GM12892 (cell line): ENCODE data around the gene ITPR1.

Experiments used
- DNase-seq: peaks from one replicate; pipeline ENCODE4 v3.0.0; 2011; ENCODE audit not compliant: insufficient read length
- FAIRE-seq: peaks from 2 replicates; lab custom pipeline; 2011; peaks lifted over from hg19 to GRCh38; lab: Jason Lieb, UNC
- POLR2A ChIP-seq: IDR thresholded peaks from 2 replicates; pipeline ENCODE4 v1.6.1; 2011; ENCODE audit warnings: low read depth, low read length, control low read depth
- POLR2AphosphoS5 ChIP-seq: IDR thresholded peaks from 2 replicates; pipeline ENCODE4 v1.6.1; 2011; ENCODE audit warnings: low read depth, low read length, control low read depth
- TAF1 ChIP-seq: IDR thresholded peaks from 2 replicates; pipeline ENCODE4 v1.6.1; 2011; ENCODE audit warnings: low read depth, mild to moderate bottlenecking, control low read depth, low read length, borderline replicate concordance

ITPR1 gene

DNA sequence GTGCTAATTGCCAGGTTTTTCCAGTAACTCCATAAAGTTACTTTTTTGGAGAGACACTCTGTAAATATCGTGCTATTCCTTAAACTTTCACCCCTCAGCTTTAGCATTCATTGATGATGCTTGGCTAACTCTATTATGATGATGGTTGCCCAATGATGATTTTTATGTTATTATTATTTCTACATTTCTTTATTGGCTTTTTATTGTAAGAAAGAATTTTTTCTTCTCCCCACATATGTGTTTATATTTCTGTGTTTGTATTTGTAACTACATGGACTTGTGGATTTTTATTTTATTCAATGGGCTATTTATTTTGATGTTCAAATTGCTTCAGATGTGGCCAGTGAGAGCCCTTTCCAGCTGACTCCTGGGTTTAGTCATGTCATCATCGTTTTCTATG lies 323.6 kb downstream of the ITPR1 start:
- no peak for FAIRE-seq
- DNase-seq = no peak
- no peak for TF ChIP-seq POLR2A
- TF ChIP-seq POLR2AphosphoS5 = no peak
- no peak for TF ChIP-seq TAF1

DNA sequence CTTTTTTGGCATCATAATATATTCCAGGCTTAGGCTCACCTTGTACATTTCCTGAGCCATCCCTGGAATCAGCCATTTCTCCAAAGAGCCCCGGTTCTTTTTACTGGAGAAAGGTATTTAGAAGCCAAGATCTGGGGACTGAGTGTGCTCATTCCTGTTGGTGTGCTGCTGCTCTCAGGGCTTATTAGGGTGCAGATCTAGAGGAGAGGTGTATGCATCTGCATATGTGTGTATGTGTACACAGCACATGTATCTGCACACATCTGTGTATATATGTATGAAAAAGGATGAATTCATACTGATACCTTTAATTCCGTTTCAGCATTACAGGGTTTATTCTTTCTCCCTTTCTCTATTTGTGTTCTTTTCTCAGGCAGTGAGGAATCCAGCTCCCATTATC lies 324.0 kb downstream of the ITPR1 start:
- DNase-seq (no peak), FAIRE-seq (no peak)
- TF ChIP-seq POLR2AphosphoS5 = no peak
- TF ChIP-seq TAF1 = no peak
- TF ChIP-seq POLR2A = no peak

DNA sequence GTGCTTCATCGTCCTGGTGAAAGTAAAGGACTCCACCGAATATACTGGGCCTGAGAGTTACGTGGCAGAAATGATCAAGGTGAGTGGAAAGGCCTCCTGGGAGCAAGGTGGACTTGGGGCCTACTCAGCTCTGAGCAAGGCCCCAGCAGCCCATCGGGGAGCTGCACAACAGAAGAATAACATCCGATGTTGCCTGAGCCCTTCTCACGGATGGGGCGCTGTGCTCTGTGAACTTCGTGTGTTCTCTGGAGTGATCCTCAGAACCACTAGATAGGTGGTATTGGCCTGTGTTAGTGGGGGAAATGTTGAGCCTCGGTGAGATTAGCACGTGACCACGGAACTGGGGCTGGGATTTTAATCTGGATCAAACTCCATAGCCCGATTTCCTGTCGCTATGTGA lies 325.0 kb downstream of the ITPR1 start:
- DNase-seq = no peak
- no peak for FAIRE-seq
- TF ChIP-seq POLR2AphosphoS5 = no peak
- no peak for TF ChIP-seq POLR2A
- TF ChIP-seq TAF1 = no peak

DNA sequence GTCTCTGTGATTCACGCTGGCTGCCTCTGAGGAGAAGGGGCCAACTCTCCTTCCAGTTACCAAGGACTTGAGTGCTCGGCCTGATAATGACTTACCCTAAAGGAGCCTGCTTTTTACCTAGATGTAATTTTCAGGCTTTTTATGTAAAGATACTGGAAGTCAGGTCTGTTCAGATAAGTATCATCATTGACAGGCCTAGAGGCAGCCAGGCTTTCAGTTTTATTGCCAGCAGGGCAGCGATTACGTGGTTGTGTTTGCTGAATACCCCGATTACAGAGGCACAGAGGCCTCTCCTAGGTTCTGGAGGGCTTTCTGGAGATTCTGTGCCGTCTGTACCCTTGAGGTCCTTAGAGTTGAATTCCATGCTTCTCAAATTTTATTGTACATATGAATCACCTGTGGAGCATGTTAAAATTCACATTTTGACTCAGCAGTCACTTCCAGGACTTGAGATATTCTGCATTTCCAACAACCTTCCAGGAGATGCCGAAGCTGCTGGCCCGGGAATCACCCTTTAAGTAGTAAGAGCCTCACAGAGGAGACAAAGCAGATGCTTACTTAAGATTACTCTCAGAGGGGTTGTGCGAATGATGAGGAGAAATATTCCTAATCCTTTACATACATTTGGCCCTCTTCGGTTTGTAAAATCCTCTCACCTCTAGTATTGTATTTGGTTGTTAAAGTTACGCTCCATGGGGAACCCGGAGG lies 326.0 kb downstream of the ITPR1 start:
- no peak for TF ChIP-seq POLR2AphosphoS5
- TF ChIP-seq TAF1 = no peak
- TF ChIP-seq POLR2A = no peak
- DNase-seq = no peak
- FAIRE-seq = no peak

DNA sequence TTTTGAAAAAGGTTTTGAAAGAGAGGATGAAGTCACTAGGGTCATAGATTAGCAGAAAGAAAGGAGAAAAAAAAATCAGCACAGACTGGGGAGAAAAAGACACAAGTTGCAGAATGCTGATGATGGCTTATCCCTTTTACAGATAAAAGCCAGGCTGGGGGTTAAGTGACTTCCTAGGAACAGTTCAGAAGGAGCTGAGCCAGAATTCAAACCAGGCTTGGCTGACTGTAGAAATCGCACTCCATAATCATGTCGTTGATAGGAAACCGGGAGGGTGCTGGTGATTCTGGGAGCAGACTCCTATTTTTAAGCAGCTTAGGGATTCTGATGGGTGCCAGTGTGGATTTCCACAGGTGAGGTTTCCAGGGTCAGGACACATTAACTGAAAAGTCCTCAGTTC lies 326.6 kb downstream of the ITPR1 start:
- no peak for DNase-seq
- no peak for FAIRE-seq
- TF ChIP-seq TAF1 (no peak), POLR2AphosphoS5 (no peak), POLR2A (no peak)

DNA sequence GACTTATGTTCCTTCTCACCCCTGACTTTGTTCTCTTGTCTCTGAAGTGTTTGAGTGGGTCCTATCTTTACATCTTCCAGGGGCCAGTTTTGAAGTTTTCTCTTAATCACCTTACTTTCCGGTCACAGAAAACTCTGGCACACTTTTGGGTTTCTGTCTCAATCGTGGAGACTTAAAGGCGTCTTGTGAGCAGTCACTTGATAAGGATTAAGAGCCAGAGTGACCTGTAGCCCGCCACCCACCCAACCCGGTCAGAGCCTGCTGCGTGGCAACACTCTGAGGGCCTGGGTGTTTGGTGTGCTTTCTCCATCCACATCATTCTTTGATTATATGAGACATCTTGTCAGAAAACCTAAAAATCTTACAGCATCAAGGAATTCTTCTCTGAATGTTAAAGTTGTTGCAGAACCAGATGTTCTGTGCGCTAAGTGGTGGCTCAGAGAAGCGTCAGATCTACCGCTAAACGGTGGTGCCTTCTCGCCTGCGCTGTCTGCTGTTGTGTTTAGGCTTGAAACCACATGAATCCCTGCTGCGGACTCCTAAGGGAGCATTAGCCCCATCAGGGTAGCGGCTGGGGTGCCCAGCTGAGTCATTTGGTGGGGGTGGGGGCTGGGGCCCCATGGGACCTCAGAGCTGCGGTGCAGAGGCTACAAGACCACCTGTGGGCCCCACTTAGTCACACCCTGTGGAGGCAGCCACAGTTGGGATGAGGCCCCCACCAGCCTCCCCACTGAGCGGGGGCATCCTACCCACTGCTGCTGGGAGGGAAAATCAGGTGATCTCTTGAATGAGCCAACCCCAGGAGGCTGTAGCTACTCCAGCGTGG lies 327.4 kb downstream of the ITPR1 start:
- TF ChIP-seq POLR2A (no peak), TAF1 (no peak), POLR2AphosphoS5 (no peak)
- DNase-seq = no peak
- no peak for FAIRE-seq

DNA sequence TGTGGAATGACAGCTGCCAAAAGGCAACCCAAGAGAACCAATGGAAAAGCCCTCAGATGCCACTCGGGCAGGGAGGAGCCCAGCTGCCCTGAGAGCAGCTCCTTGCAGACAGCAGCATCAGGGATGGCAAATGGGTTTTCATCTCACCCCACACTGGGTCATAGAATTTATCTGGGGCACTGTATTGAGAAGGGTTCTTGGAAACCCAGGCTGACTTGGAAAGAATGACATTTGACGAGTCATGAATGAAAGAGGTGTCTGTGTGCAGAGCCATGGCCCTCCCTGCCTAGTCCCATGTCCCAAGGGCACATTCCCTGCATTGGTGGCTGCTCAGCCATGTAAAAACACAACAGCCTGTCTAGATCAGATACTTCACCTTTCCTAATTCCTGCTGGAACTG lies 328.2 kb downstream of the ITPR1 start:
- DNase-seq (no peak), FAIRE-seq (no peak)
- TF ChIP-seq POLR2AphosphoS5 (no peak), TAF1 (no peak), POLR2A (no peak)

DNA sequence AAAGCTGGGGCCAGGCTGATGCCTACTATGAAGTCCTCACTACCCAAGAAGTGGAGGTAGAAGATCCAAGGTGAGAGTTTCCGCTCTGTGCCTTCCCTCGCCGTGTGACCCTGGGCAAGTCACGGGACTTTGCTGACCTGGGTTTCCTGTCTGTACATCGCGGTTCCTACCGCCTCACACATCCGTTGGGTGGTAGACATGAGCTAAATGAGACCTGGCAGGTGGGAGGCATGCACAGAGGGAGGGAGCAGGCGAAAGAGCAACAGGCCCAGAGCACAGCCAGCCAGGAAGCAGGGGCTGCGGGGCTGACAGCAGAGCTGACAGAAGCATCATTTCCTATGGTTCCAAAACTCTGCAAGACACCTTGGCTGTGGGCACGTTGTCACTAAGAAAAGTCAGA lies 328.8 kb downstream of the ITPR1 start:
- TF ChIP-seq TAF1 = no peak
- TF ChIP-seq POLR2A = no peak
- TF ChIP-seq POLR2AphosphoS5 = no peak
- no peak for DNase-seq
- no peak for FAIRE-seq

DNA sequence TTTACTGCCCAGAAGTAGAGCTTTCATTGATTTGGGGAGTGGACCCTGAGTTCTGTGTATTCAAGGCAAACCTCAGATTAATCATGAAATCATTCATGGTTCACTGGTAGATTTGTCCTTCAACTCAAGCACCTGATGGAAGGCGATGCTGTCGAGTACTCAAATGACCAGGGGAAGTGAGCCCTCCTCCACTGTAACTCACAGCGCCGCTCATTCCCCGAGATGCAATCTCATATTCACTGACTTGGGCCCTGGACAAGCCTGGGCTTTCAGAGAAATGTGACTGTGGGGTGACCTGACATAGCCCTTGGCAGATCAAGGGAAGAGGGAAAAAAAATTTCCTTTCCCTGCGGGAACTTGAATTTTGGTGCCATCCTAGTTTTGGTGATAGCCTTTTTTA lies 329.4 kb downstream of the ITPR1 start:
- TF ChIP-seq TAF1 (no peak), POLR2A (no peak), POLR2AphosphoS5 (no peak)
- DNase-seq = no peak
- FAIRE-seq = no peak

DNA sequence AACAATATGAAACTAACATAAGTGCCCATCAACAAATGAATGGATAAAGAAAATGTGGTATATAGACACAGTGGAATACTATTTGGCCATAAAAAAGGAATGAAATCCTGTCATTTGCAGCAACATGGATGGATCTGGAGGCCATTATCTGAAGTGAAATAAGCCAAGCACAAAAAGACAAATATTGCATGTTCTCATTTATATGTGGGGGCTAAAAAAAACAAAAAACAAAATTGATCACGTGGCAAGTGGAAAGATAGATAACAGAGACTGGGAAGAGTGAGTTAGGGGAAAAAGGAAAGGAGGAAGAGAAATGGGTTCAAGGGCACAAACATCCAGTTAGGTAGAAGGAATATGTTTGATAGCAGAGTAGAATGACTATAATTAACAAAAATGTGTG lies 330.2 kb downstream of the ITPR1 start:
- FAIRE-seq = no peak
- no peak for TF ChIP-seq POLR2AphosphoS5
- no peak for TF ChIP-seq POLR2A
- no peak for TF ChIP-seq TAF1

DNA sequence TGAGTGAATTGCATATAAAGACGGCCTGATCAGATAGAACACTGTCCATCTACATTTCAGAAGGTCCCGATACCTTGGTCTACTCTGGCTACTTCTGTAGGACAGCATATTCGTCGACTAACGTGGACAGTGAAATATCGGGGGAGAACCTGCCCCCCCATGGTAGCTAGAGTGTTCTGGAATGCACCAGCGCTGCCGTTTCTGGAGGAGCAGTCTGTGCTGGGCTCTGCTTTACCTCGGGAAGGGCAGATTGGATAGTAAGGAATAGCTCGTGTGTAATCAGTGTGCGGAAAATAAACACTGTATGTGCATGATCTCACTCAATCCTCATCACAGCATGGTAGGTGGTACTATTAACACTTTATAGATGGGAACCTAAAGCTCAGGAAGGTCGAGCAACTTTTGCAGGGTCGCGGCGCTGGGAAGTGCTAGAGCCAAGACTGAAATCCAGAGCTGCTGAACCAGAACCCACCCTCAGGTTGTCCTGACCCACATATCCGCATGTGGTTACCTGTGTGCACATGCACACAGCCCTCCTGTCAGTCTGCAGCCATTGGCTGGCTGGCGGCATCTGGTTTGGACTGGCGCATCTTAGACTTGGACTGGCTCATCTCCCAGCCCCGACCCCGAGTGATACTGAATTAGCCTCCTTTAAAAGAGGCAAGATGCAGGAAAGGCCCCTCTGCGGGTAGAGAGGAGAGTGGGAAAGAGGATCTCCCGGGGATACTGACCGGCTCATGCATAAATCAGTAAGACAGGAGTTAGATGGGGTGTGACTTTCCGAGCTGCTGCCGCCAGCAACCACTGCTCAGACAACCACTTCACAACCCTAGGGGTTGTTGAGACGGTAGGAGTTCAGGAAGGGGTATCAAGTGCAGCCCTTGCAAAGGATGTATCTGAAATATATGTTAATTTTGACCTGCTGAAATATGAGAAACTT lies 331.1 kb downstream of the ITPR1 start:
- no peak for TF ChIP-seq POLR2AphosphoS5
- TF ChIP-seq TAF1 = no peak
- TF ChIP-seq POLR2A = no peak
- FAIRE-seq (no peak), DNase-seq (no peak)

More for the DNA sequence above, 330.2 kb downstream of the ITPR1 start:
- DNase-seq = no peak
